PC-3 (cell line): ENCODE results near the gene PDPK1. TPM values are rescaled to one million over a fixed set of nuclear protein-coding genes. Genes with fewer than 3 reads are reported as not detected.

Experiments used
- ATAC-seq: fragments of 200-7000 bp; cut with Tn5 transposase; 2 replicates; pipeline ENCODE4 v1.9.1; 2020; ENCODE audit warnings: mild to moderate bottlenecking, moderate library complexity
- BruUV-seq: library from RNA; stranded (reverse); fragments of 400-500 nt; replicated peaks from 2 replicates; lab custom pipeline; 2021; lab: Mats Ljungman, UMichigan
- CTCF ChIA-PET: fragments of 300-600 bp; sonication (Branson Sonifier 250); formaldehyde crosslinking; loops from one replicate; lab custom pipeline; 2022; ENCODE audit warnings: antibody characterized with exemption; lab: Charles Lee
- POLR2A ChIA-PET: fragments of 300-600 bp; sonication (Branson Sonifier 250); formaldehyde crosslinking; loops from one replicate; lab custom pipeline; 2022; ENCODE audit warnings: antibody characterized with exemption; ENCODE audit not compliant: unreplicated experiment; lab: Charles Lee
- DNase-seq: peaks from one replicate; pipeline ENCODE4 v3.0.0-alpha.2; 2015
- H2AFZ ChIP-seq: fragments of 300-600 bp; sonication (generic); 2 replicates; pipeline ENCODE4 v1.6.0; 2016; ENCODE audit warnings: antibody characterized with exemption, low read length
- H3F3A ChIP-seq: fragments of 300-600 bp; sonication (generic); one replicate; pipeline ENCODE4 v1.6.0; 2017; ENCODE audit warnings: antibody characterized with exemption, low read length, control low read depth, mild to moderate bottlenecking; ENCODE audit not compliant: unreplicated experiment
- H3K27ac ChIP-seq: fragments of 300-600 bp; sonication (generic); 2 replicates; pipeline ENCODE4 v1.5.1; 2016; ENCODE audit warnings: mild to moderate bottlenecking, low read length
- H3K27me3 ChIP-seq: fragments of 300-600 bp; sonication (generic); 2 replicates; pipeline ENCODE4 v1.6.1; 2016; ENCODE audit warnings: low read length, mixed read lengths
- H3K36me3 ChIP-seq: fragments of 300-600 bp; sonication (generic); 2 replicates; pipeline ENCODE4 v1.6.1; 2016; ENCODE audit warnings: low read depth, mixed run types, low read length, mixed read lengths
- H3K4me1 ChIP-seq: fragments of 300-600 bp; sonication (generic); 2 replicates; pipeline ENCODE4 v1.5.1; 2016; ENCODE audit warnings: low read length; ENCODE audit not compliant: insufficient read depth
- H3K4me2 ChIP-seq: fragments of 300-600 bp; sonication (generic); 2 replicates; pipeline ENCODE4 v1.6.0; 2016; ENCODE audit warnings: low read length
- H3K4me3 ChIP-seq: fragments of 300-600 bp; sonication (generic); 2 replicates; pipeline ENCODE4 v1.5.1; 2016; ENCODE audit warnings: mild to moderate bottlenecking, low read length, mixed read lengths
- H3K79me2 ChIP-seq: fragments of 300-600 bp; sonication (generic); 2 replicates; pipeline ENCODE4 v1.6.1; 2017; ENCODE audit warnings: low read length, mixed read lengths
- H3K9ac ChIP-seq: fragments of 300-600 bp; sonication (generic); 2 replicates; pipeline ENCODE4 v1.6.0; 2016; ENCODE audit warnings: mild to moderate bottlenecking, low read length
- H3K9me2 ChIP-seq: fragments of 300-600 bp; sonication (generic); replicated peaks from 2 replicates; pipeline ENCODE4 v1.6.1; 2016; ENCODE audit warnings: mixed run types, low read length, mixed read lengths
- H3K9me3 ChIP-seq: fragments of 300-600 bp; sonication (generic); 2 replicates; pipeline ENCODE4 v1.6.1; 2016; ENCODE audit warnings: low read length, mixed read lengths
- H4K20me1 ChIP-seq: fragments of 300-600 bp; sonication (generic); 2 replicates; pipeline ENCODE4 v1.6.1; 2016; ENCODE audit warnings: low read length, mixed read lengths
- EZH2 ChIP-seq: fragments of 300-600 bp; sonication (generic); IDR thresholded peaks from one replicate; pipeline ENCODE4 v1.6.1; 2017; ENCODE audit warnings: antibody characterized with exemption, mild to moderate bottlenecking, low read length; ENCODE audit not compliant: unreplicated experiment
- EZH2phosphoT487 ChIP-seq: fragments of 300-600 bp; sonication (generic); IDR thresholded peaks from 2 replicates; pipeline ENCODE4 v1.6.1; 2018; ENCODE audit warnings: mild to moderate bottlenecking, antibody characterized with exemption, low read length, borderline replicate concordance
- intact Hi-C: fragments of 100-400 bp; cut with micrococcal nuclease; formaldehyde crosslinking; loops from 2 replicates; pipeline ENCODE4 v1.9.0; 2023
- total RNA-seq: library from RNA; depleted of rRNA; stranded (reverse); fragments of >200 nt; gene quantifications from 2 replicates; pipeline ENCODE4 v1.2.3, GENCODE V29; 2014
- TF ChIP-seq, protein P1 (sequence below): fragments of 300-600 bp; sonication (generic); conservative IDR thresholded peaks from 2 replicates; pipeline ENCODE4 v1.5.1; 2017; ENCODE audit warnings: antibody characterized with exemption, low read depth, mild to moderate bottlenecking, low read length

The PDPK1 gene
- total RNA-seq, 1 experiment from 2014 or later, result 13.7 TPM

DNA sequence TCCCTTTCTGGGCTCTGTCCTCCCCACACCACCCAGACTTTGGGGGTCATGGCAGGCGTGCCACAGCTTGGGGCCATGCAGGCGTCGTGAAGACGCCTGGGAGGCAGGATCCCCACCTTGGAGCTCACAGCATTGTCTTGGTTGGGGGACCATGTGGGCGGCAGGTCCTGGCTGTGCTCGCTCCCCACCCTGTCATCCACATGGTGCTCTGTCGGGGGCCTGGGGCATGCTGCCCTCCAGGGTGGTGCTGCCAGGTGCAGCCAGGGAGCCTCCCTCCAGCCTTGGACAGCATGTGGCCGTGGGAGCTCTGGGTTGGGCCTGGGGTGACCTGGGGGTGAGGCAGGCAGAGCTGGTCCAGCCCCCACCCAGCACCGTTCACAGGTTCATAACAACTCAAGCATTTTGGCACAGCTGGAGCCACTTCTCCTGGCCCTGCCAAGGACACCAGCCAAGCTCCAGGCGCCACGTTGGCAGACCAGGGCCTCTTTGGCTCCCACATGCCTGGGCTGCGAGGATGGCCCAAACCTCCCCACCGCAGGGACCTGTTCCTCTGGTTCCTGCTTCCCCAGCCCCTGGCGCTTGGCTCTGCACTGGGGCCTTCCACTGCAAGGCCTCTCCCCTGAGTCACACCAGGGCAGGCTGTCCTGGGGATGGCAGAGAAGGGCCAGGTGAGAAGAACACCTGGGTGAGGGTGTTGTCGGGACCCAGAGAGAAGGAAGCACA is 39.1 kb upstream of the PDPK1 start:
- Histone ChIP-seq H3F3A (no peaks in the 10 kb centered on the region), H3K4me1 (no peaks in the 10 kb centered on the region), H3K9ac (no peak overlapping the region), H3K9me2 (no peaks in the 10 kb centered on the region), H3K27ac (no peak overlapping the region), H3K27me3 (no peaks in the 10 kb centered on the region), H3K36me3 (no peaks in the 10 kb centered on the region), H3K4me3 (no peak overlapping the region), H3K79me2 (no peaks in the 10 kb centered on the region), H3K4me2 (no peak overlapping the region), H4K20me1 (no peaks in the 10 kb centered on the region), H2AFZ (no peak overlapping the region), H3K9me3 (no peaks in the 10 kb centered on the region)
- DNase-seq, result no peak
- ChIA-PET POLR2A (no interaction called here), CTCF (no interaction called here)
- no TSS peak for BruUV-seq
- TF ChIP-seq, protein P1, sequence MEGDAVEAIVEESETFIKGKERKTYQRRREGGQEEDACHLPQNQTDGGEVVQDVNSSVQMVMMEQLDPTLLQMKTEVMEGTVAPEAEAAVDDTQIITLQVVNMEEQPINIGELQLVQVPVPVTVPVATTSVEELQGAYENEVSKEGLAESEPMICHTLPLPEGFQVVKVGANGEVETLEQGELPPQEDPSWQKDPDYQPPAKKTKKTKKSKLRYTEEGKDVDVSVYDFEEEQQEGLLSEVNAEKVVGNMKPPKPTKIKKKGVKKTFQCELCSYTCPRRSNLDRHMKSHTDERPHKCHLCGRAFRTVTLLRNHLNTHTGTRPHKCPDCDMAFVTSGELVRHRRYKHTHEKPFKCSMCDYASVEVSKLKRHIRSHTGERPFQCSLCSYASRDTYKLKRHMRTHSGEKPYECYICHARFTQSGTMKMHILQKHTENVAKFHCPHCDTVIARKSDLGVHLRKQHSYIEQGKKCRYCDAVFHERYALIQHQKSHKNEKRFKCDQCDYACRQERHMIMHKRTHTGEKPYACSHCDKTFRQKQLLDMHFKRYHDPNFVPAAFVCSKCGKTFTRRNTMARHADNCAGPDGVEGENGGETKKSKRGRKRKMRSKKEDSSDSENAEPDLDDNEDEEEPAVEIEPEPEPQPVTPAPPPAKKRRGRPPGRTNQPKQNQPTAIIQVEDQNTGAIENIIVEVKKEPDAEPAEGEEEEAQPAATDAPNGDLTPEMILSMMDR, result no peak
- no peak for TF ChIP-seq EZH2
- no peak for TF ChIP-seq EZH2phosphoT487
- intact Hi-C loops, result no loop called here
- no peak; the same call in 1 of the 2 replicates for ATAC-seq

DNA sequence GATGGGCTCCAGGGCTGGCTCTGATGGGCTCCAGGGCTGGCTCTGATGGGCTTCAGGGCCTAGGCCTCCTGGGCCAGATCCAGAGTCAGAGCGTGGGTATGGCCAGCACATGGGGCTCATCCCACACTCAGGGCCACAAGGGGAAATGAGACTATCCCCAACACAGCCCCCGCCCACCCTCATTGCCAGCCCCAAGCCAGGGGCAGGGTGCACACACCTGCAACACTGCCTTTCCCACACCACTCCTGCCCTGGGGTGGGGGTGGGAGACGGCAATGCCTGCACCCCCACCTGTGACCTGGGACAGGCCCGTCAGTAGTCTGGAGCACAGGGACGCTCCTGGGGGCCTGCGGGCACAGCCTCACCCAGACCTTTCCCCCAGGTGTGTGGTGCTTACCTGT is 38.4 kb upstream of the PDPK1 start:
- Histone ChIP-seq H3K36me3 (no peaks in the 10 kb centered on the region), H3K79me2 (no peaks in the 10 kb centered on the region), H3K4me2 (no peak overlapping the region), H3K27ac (no peak overlapping the region), H3K4me3 (no peak overlapping the region), H3K9me2 (no peaks in the 10 kb centered on the region), H4K20me1 (no peaks in the 10 kb centered on the region), H3K9me3 (no peaks in the 10 kb centered on the region), H3K9ac (no peak overlapping the region), H3K4me1 (no peaks in the 10 kb centered on the region), H3F3A (no peaks in the 10 kb centered on the region), H3K27me3 (no peaks in the 10 kb centered on the region), H2AFZ (no peak overlapping the region)
- DNase-seq (no peak), ATAC-seq (no peak)
- intact Hi-C loops, result no loop called here
- POLR2A ChIA-PET, result no interaction called here
- CTCF ChIA-PET, result no interaction called here
- no peak for TF ChIP-seq EZH2phosphoT487
- TF ChIP-seq, protein P1, result no peak
- no peak for TF ChIP-seq EZH2
- no TSS peak for BruUV-seq

DNA sequence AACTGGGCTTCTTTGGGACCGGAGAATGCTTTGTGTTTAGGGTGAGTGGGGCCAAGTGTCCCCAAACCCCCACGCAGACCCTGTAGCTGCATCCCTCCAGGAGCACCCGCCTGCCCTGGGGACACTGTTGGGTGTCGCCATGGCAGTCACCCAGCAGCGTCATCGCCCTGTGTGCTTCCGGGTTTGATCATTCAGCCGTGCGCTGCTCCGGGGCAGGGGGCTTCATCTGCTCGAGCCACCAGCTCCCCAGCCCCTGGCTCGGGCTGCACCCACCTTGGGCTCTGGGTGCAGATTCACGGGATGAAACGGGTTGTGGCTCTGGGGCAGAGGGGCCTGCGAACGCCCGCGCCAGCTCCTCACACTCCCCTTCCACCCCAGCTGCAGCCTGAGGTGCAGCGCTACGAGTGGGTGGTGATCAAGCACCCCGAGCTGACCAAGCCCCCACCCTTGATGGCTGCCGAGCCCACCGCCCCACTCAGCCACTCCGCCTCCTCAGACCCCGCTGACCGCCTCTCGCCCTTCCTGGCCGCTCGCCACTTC is 37.9 kb upstream of the PDPK1 start:
- Histone ChIP-seq H3K27ac (no peak overlapping the region), H3K4me1 (no peaks in the 10 kb centered on the region), H2AFZ (no peak overlapping the region), H3K9me2 (no peaks in the 10 kb centered on the region), H3K9ac (no peak overlapping the region), H3K9me3 (no peaks in the 10 kb centered on the region), H3K79me2 (no peaks in the 10 kb centered on the region), H4K20me1 (no peaks in the 10 kb centered on the region), H3K27me3 (no peaks in the 10 kb centered on the region), H3K4me2 (no peak overlapping the region), H3K4me3 (no peak overlapping the region), H3K36me3 (no peaks in the 10 kb centered on the region), H3F3A (no peaks in the 10 kb centered on the region)
- TF ChIP-seq EZH2phosphoT487 (no peak), EZH2 (no peak)
- TF ChIP-seq, protein P1, result no peak
- ATAC-seq (no peak), DNase-seq (no peak)
- CTCF ChIA-PET, result no interaction called here
- POLR2A ChIA-PET, result no interaction called here
- intact Hi-C loops, result no loop called here
- BruUV-seq, result no TSS peak
